ENCODE measurements around the gene CGB8.
A peak's percentile ranks its signal among the peaks of the same experiment; 100 is the strongest.

CGB8 gene

GRCh38 chr19:48997972-48998371 lies 50.9 kb downstream of the CGB8 start:
- no peak overlapping the region for H3K27ac ChIP-seq (ENCODE audit: low read depth, low read length, poor library complexity, severe bottlenecking)
- H3K36me3 ChIP-seq (ENCODE audit: insufficient read depth, low read length), result peaks cover 27% of the 10 kb centered on the region
- H2AFZ ChIP-seq (ENCODE audit: low read length), result no peak overlapping the region
- no peaks in the 10 kb centered on the region for H4K20me1 ChIP-seq (ENCODE audit: insufficient read depth, low read length)
- peaks cover 20% of the 10 kb centered on the region for H3K4me1 ChIP-seq (ENCODE audit: insufficient read depth, low read length, severe bottlenecking)
- H3K4me2 ChIP-seq (ENCODE audit: low read length), result no peak overlapping the region
- H3K27me3 ChIP-seq (ENCODE audit: insufficient read depth, low read length), result no peaks in the 10 kb centered on the region
- H3K9me2 ChIP-seq (ENCODE audit: low read depth, low read length), result no peaks in the 10 kb centered on the region
- no peaks in the 10 kb centered on the region for H3K9me3 ChIP-seq (ENCODE audit: low read length)
- H3K4me3 ChIP-seq (ENCODE audit: low read depth, low read length, poor library complexity, severe bottlenecking), result no peak overlapping the region
- no peak overlapping the region for H3K9ac ChIP-seq (ENCODE audit: low read length)
- H3F3A ChIP-seq (ENCODE audit: insufficient read depth, low read length), result no peaks in the 10 kb centered on the region
- peaks cover 21% of the 10 kb centered on the region for H3K79me2 ChIP-seq (ENCODE audit: insufficient read depth, low read length)
- peak; percentile 70 for TF ChIP-seq CTCF (IDR thresholded peaks at IDR 0.05; ENCODE audit: low read length)
- TF ChIP-seq EZH2 (IDR thresholded peaks at IDR 0.05; ENCODE audit: borderline replicate concordance, low read length), result no peak

Data from OCI-LY1 (cell line).